Keratinocyte (primary cell): ENCODE data around the gene ZBP1.

ENCODE experiments used
- CTCF ChIP-seq, 3 experiments: IDR thresholded peaks in 1 of 3; conservative IDR thresholded peaks in 1 of 3; optimal IDR thresholded peaks in 1 of 3; 2 replicates in 2 of 3; 3 replicates in 1 of 3; pipeline versions ENCODE3 to v1.5.1; 2011; ENCODE audit warnings: low read length in 3 of 3, mild to moderate bottlenecking in 3 of 3, moderate library complexity in 2 of 3, control low read depth in 1 of 3, inconsistent platforms in 1 of 3; ENCODE audit not compliant: insufficient read depth in 2 of 3; ENCODE audit errors: extremely low read depth in 1 of 3
- EZH2 ChIP-seq: IDR thresholded peaks from one replicate; pipeline ENCODE4 v1.6.1; 2012; ENCODE audit warnings: inconsistent platforms, mild to moderate bottlenecking, low read length, moderate library complexity

GRCh38 chr20:57590485-57591288 lies 29.5 kb downstream of the ZBP1 start:
- TF ChIP-seq CTCF (optimal IDR thresholded peaks at IDR 0.05 in 1 of 3, IDR thresholded peaks at IDR 0.05 in 1 of 3, conservative IDR thresholded peaks at IDR 0.05 in 1 of 3; ENCODE audit: extremely low read depth in 1 of 3, insufficient read depth in 2 of 3, low read length in 3 of 3) (no peak), EZH2 (no peak)
